Loucy (cell line): ENCODE results near the gene LUC7L2.

ENCODE experiments used
- H2AFZ ChIP-seq: fragments of 200-600 bp; sonication (generic); 2 replicates; pipeline ENCODE4 v1.6.0; 2016; ENCODE audit warnings: antibody characterized with exemption, mild to moderate bottlenecking, low read length, moderate library complexity
- H3F3A ChIP-seq: fragments of 200-600 bp; 2 replicates; pipeline ENCODE4 v1.6.0; 2016; ENCODE audit warnings: antibody characterized with exemption, low read depth, mild to moderate bottlenecking
- H3K27me3 ChIP-seq: fragments of 200-600 bp; sonication (generic); 2 replicates; pipeline ENCODE4 v1.6.1; 2014; ENCODE audit warnings: low read length, mild to moderate bottlenecking; ENCODE audit not compliant: insufficient read depth, poor library complexity, severe bottlenecking
- H3K36me3 ChIP-seq: fragments of 200-600 bp; sonication (generic); 2 replicates; pipeline ENCODE4 v1.6.1; 2016; ENCODE audit warnings: low read length; ENCODE audit not compliant: insufficient read depth
- H3K4me1 ChIP-seq: fragments of 200-600 bp; sonication (generic); 2 replicates; pipeline ENCODE4 v1.5.1; 2014; ENCODE audit warnings: low read length, mild to moderate bottlenecking; ENCODE audit not compliant: insufficient read depth, poor library complexity, severe bottlenecking
- H3K4me2 ChIP-seq: fragments of 200-600 bp; sonication (generic); 2 replicates; pipeline ENCODE4 v1.6.0; 2014; ENCODE audit warnings: antibody characterized with exemption, low read length, low read depth, mild to moderate bottlenecking; ENCODE audit not compliant: poor library complexity, severe bottlenecking
- H3K4me3 ChIP-seq: fragments of 200-600 bp; sonication (generic); 2 replicates; pipeline ENCODE4 v1.5.1; 2014; ENCODE audit warnings: low read length, mild to moderate bottlenecking, mixed read lengths; ENCODE audit not compliant: poor library complexity, severe bottlenecking
- H3K79me2 ChIP-seq: fragments of 200-600 bp; sonication (generic); 2 replicates; pipeline ENCODE4 v1.6.1; 2014; ENCODE audit warnings: low read length; ENCODE audit not compliant: insufficient read depth
- H3K9ac ChIP-seq: fragments of 200-600 bp; sonication (generic); 2 replicates; pipeline ENCODE4 v1.6.0; 2014; ENCODE audit warnings: mild to moderate bottlenecking, low read depth, low read length, moderate library complexity; ENCODE audit not compliant: poor library complexity, severe bottlenecking
- H3K9me2 ChIP-seq: fragments of 200-600 bp; sonication (generic); replicated peaks from 2 replicates; pipeline ENCODE4 v1.6.1; 2016; ENCODE audit warnings: low read depth, low read length, mixed read lengths
- H3K9me3 ChIP-seq: fragments of 200-600 bp; sonication (generic); 2 replicates; pipeline ENCODE4 v1.6.1; 2014; ENCODE audit warnings: mild to moderate bottlenecking, antibody characterized with exemption, low read length, low read depth; ENCODE audit not compliant: insufficient read depth
- H4K20me1 ChIP-seq: fragments of 200-600 bp; sonication (generic); 2 replicates; pipeline ENCODE4 v1.6.0; 2014; ENCODE audit warnings: antibody characterized with exemption, low read length, mild to moderate bottlenecking; ENCODE audit not compliant: insufficient read depth, poor library complexity, severe bottlenecking
- EZH2phosphoT487 ChIP-seq: fragments of 200-600 bp; IDR thresholded peaks from 2 replicates; pipeline ENCODE4 v1.6.1; 2018; ENCODE audit warnings: antibody characterized with exemption, mild to moderate bottlenecking, moderate library complexity, borderline replicate concordance
- TF ChIP-seq, protein P1 (sequence below): fragments of 200-600 bp; sonication (generic); conservative IDR thresholded peaks from 2 replicates; pipeline ENCODE4 v1.5.1; 2014; ENCODE audit warnings: mild to moderate bottlenecking, antibody characterized with exemption, low read length

LUC7L2 gene

DNA sequence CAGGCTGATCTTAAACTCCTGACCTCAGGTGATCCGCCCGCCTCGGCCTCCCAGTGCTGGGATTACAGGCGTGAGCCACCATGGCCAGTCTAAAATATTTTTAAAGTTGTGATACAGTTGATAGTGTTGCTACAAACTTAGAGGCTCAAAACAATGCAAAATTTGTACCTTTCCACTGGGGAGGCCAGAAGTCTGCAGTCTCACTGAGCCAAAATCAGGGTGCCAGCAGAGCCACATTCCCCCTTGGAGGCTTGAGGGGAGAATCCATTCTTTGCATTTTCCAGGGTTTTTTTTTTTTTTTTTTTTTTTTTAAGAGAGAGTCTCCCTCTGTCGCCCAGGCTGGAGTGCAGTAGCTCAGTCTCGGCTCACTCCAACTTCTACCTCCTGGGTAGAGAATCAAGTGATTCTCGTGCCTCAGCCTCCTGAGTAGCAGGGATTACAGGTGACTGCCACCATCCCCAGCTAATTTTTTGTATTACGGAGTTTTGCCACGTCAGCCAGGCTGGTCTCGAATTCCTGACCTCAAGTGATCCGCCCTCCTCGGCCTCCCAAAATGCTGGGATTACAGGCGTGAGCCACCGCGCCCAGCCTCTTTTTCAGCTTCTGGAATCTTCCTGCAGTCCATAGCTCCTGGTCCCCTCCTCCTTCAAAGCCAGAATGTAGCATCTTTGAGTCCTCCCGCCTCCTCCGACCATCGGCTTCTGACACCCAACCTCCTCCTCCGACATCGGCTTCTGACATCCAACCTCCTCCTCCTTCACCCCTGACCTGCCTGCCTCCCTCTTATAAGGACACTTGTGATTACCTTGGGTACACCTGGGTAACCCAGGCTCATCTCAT lies 86.6 kb downstream of the LUC7L2 start:
- H3K79me2 ChIP-seq: no peaks in the 10 kb centered on the region
- TF ChIP-seq, protein P1, sequence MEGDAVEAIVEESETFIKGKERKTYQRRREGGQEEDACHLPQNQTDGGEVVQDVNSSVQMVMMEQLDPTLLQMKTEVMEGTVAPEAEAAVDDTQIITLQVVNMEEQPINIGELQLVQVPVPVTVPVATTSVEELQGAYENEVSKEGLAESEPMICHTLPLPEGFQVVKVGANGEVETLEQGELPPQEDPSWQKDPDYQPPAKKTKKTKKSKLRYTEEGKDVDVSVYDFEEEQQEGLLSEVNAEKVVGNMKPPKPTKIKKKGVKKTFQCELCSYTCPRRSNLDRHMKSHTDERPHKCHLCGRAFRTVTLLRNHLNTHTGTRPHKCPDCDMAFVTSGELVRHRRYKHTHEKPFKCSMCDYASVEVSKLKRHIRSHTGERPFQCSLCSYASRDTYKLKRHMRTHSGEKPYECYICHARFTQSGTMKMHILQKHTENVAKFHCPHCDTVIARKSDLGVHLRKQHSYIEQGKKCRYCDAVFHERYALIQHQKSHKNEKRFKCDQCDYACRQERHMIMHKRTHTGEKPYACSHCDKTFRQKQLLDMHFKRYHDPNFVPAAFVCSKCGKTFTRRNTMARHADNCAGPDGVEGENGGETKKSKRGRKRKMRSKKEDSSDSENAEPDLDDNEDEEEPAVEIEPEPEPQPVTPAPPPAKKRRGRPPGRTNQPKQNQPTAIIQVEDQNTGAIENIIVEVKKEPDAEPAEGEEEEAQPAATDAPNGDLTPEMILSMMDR: no peak
- TF ChIP-seq EZH2phosphoT487: no peak
- no peak overlapping the region for H2AFZ ChIP-seq
- H3K36me3 ChIP-seq: no peaks in the 10 kb centered on the region
- no peaks in the 10 kb centered on the region for H3F3A ChIP-seq
- no peaks in the 10 kb centered on the region for H3K9me3 ChIP-seq
- no peak overlapping the region for H3K4me2 ChIP-seq
- no peaks in the 10 kb centered on the region for H3K4me1 ChIP-seq
- H4K20me1 ChIP-seq: no peaks in the 10 kb centered on the region
- H3K9me2 ChIP-seq: no peaks in the 10 kb centered on the region
- H3K9ac ChIP-seq: no peak overlapping the region
- no peak overlapping the region for H3K4me3 ChIP-seq
- no peaks in the 10 kb centered on the region for H3K27me3 ChIP-seq

GRCh38 chr7:139450851-139451250 lies 91.2 kb downstream of the LUC7L2 start:
- Histone ChIP-seq H3K36me3 (no peaks in the 10 kb centered on the region), H3K9me3 (no peaks in the 10 kb centered on the region), H3F3A (no peaks in the 10 kb centered on the region), H4K20me1 (no peaks in the 10 kb centered on the region), H2AFZ (no peak overlapping the region), H3K9me2 (no peaks in the 10 kb centered on the region), H3K79me2 (no peaks in the 10 kb centered on the region), H3K4me2 (no peak overlapping the region), H3K27me3 (no peaks in the 10 kb centered on the region), H3K4me3 (no peak overlapping the region), H3K9ac (no peak overlapping the region), H3K4me1 (no peaks in the 10 kb centered on the region)
- TF ChIP-seq, protein P1: no peak
- no peak for TF ChIP-seq EZH2phosphoT487

- H3K4me3 ChIP-seq: no peak overlapping the region
- H3K27me3 ChIP-seq: no peaks in the 10 kb centered on the region
- no peaks in the 10 kb centered on the region for H3K9me2 ChIP-seq
- no peaks in the 10 kb centered on the region for H3K79me2 ChIP-seq
- H3K9me3 ChIP-seq: no peaks in the 10 kb centered on the region
- H4K20me1 ChIP-seq: no peaks in the 10 kb centered on the region
- no peaks in the 10 kb centered on the region for H3F3A ChIP-seq
- no peaks in the 10 kb centered on the region for H3K36me3 ChIP-seq
- H3K9ac ChIP-seq: no peak overlapping the region
- no peak for TF ChIP-seq EZH2phosphoT487
- TF ChIP-seq, protein P1: no peak
- H2AFZ ChIP-seq: no peak overlapping the region
- no peaks in the 10 kb centered on the region for H3K4me1 ChIP-seq
- H3K4me2 ChIP-seq: no peak overlapping the region
Measured at GRCh38 chr7:139451638-139452037, 91.9 kb downstream of the LUC7L2 start.
